Nephron (organoid): Measurements from ENCODE around the gene BAX.

Experiments used
- H3K27ac Mint-ChIP-seq, 3 experiments: 2 replicates each; pipeline ENCODE4 v1.8.0; 2020; ENCODE audit warnings: mixed read lengths in 3 of 3, mild to moderate bottlenecking in 2 of 3, moderate library complexity in 1 of 3
- H3K27me3 Mint-ChIP-seq: 2 replicates; pipeline ENCODE4 v1.8.0; 2021; ENCODE audit warnings: low read depth, mild to moderate bottlenecking, moderate library complexity, mixed read lengths
- H3K36me3 Mint-ChIP-seq: 2 replicates; pipeline ENCODE4 v1.8.0; 2020; ENCODE audit warnings: low read depth, mixed read lengths
- H3K4me1 Mint-ChIP-seq: 2 replicates; pipeline ENCODE4 v1.8.0; 2020; ENCODE audit warnings: mixed read lengths
- H3K4me3 Mint-ChIP-seq, 3 experiments: 2 replicates each; pipeline ENCODE4 v1.8.0; 2020; ENCODE audit warnings: mild to moderate bottlenecking in 3 of 3, mixed read lengths in 3 of 3, moderate library complexity in 2 of 3
- H3K9me3 Mint-ChIP-seq: 2 replicates; pipeline ENCODE4 v1.8.0; 2020; ENCODE audit warnings: mixed read lengths
- TF ChIP-seq, protein P1 (sequence below), 3 experiments: fragments of 200-600 bp; sonication (generic); IDR thresholded peaks; one replicate each; pipeline ENCODE4 v1.5.0; 2021; ENCODE audit warnings: antibody characterized with exemption in 3 of 3; ENCODE audit not compliant: unreplicated experiment in 3 of 3

The BAX gene

DNA sequence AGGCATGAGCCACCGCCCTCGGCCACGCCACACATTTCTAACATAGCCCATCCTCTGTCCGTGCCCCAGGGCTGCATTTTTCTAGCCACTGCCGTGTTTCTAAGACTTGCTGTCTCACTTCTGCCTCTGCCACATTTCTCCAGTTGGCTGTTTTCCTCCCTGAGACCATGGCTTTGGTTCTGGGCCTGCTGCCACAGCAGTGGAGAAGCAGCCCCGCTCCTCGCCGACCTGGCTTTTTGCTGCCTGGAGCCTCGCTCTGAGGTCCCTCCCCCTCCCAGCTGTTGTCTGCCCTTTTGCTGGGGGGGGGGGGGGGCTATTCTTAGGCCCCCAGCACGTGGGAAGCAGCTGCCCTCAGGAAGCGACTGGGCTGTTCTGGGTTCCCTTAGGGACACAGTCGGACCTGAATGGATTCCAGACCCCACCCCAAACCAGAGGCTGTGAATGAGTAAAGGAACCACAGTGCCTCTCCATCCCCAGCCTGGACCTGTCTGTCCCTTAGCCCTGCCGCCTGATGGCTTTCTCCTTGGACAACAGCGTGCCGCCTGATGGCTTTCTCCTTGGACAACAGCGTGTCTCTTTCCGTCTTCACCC, 35.1 kb downstream of the BAX start:
- no peaks in the 10 kb centered on the region for H3K9me3 Mint-ChIP-seq
- H3K4me1 Mint-ChIP-seq: peaks cover 36% of the 10 kb centered on the region
- no peaks in the 10 kb centered on the region for H3K27me3 Mint-ChIP-seq
- H3K27ac Mint-ChIP-seq: peak overlapping the region; percentile 24 to 91 (median 85)
- peaks cover 40% of the 10 kb centered on the region for H3K36me3 Mint-ChIP-seq
- TF ChIP-seq, protein P1, sequence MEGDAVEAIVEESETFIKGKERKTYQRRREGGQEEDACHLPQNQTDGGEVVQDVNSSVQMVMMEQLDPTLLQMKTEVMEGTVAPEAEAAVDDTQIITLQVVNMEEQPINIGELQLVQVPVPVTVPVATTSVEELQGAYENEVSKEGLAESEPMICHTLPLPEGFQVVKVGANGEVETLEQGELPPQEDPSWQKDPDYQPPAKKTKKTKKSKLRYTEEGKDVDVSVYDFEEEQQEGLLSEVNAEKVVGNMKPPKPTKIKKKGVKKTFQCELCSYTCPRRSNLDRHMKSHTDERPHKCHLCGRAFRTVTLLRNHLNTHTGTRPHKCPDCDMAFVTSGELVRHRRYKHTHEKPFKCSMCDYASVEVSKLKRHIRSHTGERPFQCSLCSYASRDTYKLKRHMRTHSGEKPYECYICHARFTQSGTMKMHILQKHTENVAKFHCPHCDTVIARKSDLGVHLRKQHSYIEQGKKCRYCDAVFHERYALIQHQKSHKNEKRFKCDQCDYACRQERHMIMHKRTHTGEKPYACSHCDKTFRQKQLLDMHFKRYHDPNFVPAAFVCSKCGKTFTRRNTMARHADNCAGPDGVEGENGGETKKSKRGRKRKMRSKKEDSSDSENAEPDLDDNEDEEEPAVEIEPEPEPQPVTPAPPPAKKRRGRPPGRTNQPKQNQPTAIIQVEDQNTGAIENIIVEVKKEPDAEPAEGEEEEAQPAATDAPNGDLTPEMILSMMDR (IDR thresholded peaks at IDR 0.05; ENCODE audit: unreplicated experiment in 3 of 3): no peak
- peak overlapping the region; percentile 20 to 53 (median 45) for H3K4me3 Mint-ChIP-seq

DNA sequence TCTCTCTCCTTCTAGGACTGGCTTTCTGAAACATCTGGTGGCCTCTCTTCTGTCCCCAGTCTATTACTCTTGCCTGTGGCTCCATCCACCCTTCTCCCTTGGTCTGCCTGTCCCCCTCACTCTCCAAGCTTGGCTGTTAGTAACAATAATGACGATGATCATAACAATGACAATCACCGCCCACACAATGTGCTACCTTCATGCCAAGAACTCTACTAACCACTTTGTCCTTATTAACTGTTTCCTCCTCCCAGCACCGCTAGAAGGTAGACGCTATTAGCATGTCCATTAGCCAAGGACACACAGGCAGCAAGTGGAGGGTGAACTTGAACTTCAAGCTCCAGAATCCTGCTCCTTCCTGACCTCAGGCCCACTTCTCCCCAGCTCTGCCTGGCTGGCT, 35.7 kb downstream of the BAX start:
- Mint-ChIP-seq H3K27ac (peak overlapping the region; percentile 24 to 85 (median 72)), H3K27me3 (no peaks in the 10 kb centered on the region), H3K36me3 (peaks cover 37% of the 10 kb centered on the region), H3K4me3 (peak overlapping the region in 2 of 3 experiments; percentile 45 to 53), H3K4me1 (peaks cover 42% of the 10 kb centered on the region), H3K9me3 (no peaks in the 10 kb centered on the region)
- TF ChIP-seq, protein P1 (IDR thresholded peaks at IDR 0.05; ENCODE audit: unreplicated experiment in 3 of 3): no peak

GRCh38 chr19:48991011-48991609, 36.4 kb downstream of the BAX start:
- Mint-ChIP-seq H3K9me3 (no peaks in the 10 kb centered on the region), H3K4me1 (peaks cover 42% of the 10 kb centered on the region), H3K4me3 (peak overlapping the region; percentile 44 to 96 (median 96)), H3K27me3 (no peaks in the 10 kb centered on the region), H3K36me3 (peaks cover 35% of the 10 kb centered on the region), H3K27ac (peak overlapping the region in 2 of 3 experiments; percentile 72 to 85)
- TF ChIP-seq, protein P1 (IDR thresholded peaks at IDR 0.05; ENCODE audit: unreplicated experiment in 3 of 3): no peak

- TF ChIP-seq, protein P1 (IDR thresholded peaks at IDR 0.05; ENCODE audit: unreplicated experiment in 3 of 3): no peak
- peaks cover 42% of the 10 kb centered on the region for H3K4me1 Mint-ChIP-seq
- peak overlapping the region; percentile 85 to 99 (median 98) for H3K27ac Mint-ChIP-seq
- H3K36me3 Mint-ChIP-seq: peaks cover 29% of the 10 kb centered on the region
- no peaks in the 10 kb centered on the region for H3K9me3 Mint-ChIP-seq
- no peaks in the 10 kb centered on the region for H3K27me3 Mint-ChIP-seq
- H3K4me3 Mint-ChIP-seq: peak overlapping the region; percentile 93 to 96 (median 96)
Measured at GRCh38 chr19:48991873-48992580, 37.4 kb downstream of the BAX start.

- TF ChIP-seq, protein P1 (IDR thresholded peaks at IDR 0.05; ENCODE audit: unreplicated experiment in 3 of 3): no peak
Measured at GRCh38 chr19:48992581-48993174, 38.0 kb downstream of the BAX start.

More at GRCh38 chr19:48992581-48993174, 38.0 kb downstream of the BAX start:
- Mint-ChIP-seq H3K4me1 (peaks cover 42% of the 10 kb centered on the region), H3K36me3 (peaks cover 24% of the 10 kb centered on the region), H3K9me3 (no peaks in the 10 kb centered on the region), H3K27ac (peak overlapping the region; percentile 85 to 99 (median 98)), H3K4me3 (peak overlapping the region; percentile 93 to 96 (median 96)), H3K27me3 (no peaks in the 10 kb centered on the region)
